ENCODE measurements around the gene ABHD18. TPM values are rescaled to one million over a fixed set of nuclear protein-coding genes. Genes with fewer than 3 reads are reported as not detected.

ABHD18 gene
- polyA plus RNA-seq, 1 donor from 2014 or later: 17.5 TPM

DNA sequence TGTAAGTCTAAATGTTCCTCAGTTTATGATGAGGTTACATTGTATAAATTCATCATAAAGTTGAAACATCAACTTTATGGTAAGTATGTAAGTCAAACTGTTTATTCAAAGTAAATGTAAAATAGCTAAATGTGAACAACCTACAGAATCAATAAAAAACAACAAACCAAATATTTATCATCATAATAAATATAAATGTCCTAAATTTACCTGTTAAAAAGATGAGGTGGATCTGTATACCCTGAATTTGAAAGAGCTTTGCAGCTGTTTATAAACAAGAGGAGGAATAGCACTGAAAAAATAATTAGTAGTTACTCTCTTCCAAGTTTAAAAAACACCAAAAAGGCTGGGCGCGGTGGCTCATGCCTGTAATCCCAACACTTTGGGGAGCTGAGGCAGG lies 13.7 kb downstream of the ABHD18 start:
- no peaks in the 10 kb centered on the region for H3K9me2 ChIP-seq (ENCODE audit: insufficient read depth, low read length)
- H3K9me3 ChIP-seq (ENCODE audit: low read length): no peaks in the 10 kb centered on the region
- no peak overlapping the region for H3K27ac ChIP-seq (ENCODE audit: low read length)
- H2AFZ ChIP-seq (ENCODE audit: low read depth, low read length): no peak overlapping the region
- H3K36me3 ChIP-seq (ENCODE audit: insufficient read depth, low read length): no peaks in the 10 kb centered on the region
- no peak overlapping the region for H3K9ac ChIP-seq (ENCODE audit: low read length)
- no peaks in the 10 kb centered on the region for H3F3A ChIP-seq (ENCODE audit: insufficient read depth, low read length, poor library complexity, severe bottlenecking)
- no peaks in the 10 kb centered on the region for H3K79me2 ChIP-seq (replicated peaks; ENCODE audit: insufficient read depth, low read length)
- no peaks in the 10 kb centered on the region for H3K27me3 ChIP-seq (ENCODE audit: insufficient read depth, low read depth, low read length)
- H4K20me1 ChIP-seq (ENCODE audit: insufficient read depth): no peaks in the 10 kb centered on the region
- H3K4me2 ChIP-seq (ENCODE audit: low read length): no peak overlapping the region
- no peak overlapping the region for H3K4me3 ChIP-seq (ENCODE audit: low read length)
- TF ChIP-seq TAF1 (IDR thresholded peaks at IDR 0.05; ENCODE audit: low read depth): no peak
- no peak for TF ChIP-seq EP300 (conservative IDR thresholded peaks at IDR 0.05; ENCODE audit: poor library complexity, severe bottlenecking)
- no peak for TF ChIP-seq SMC3 (conservative IDR thresholded peaks at IDR 0.05; ENCODE audit: poor library complexity)
- TF ChIP-seq POLR2AphosphoS5 (IDR thresholded peaks at IDR 0.05): no peak
- no peak for TF ChIP-seq MXI1 (conservative IDR thresholded peaks at IDR 0.05; ENCODE audit: poor library complexity, severe bottlenecking)
- TF ChIP-seq, protein P1, sequence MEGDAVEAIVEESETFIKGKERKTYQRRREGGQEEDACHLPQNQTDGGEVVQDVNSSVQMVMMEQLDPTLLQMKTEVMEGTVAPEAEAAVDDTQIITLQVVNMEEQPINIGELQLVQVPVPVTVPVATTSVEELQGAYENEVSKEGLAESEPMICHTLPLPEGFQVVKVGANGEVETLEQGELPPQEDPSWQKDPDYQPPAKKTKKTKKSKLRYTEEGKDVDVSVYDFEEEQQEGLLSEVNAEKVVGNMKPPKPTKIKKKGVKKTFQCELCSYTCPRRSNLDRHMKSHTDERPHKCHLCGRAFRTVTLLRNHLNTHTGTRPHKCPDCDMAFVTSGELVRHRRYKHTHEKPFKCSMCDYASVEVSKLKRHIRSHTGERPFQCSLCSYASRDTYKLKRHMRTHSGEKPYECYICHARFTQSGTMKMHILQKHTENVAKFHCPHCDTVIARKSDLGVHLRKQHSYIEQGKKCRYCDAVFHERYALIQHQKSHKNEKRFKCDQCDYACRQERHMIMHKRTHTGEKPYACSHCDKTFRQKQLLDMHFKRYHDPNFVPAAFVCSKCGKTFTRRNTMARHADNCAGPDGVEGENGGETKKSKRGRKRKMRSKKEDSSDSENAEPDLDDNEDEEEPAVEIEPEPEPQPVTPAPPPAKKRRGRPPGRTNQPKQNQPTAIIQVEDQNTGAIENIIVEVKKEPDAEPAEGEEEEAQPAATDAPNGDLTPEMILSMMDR (IDR thresholded peaks at IDR 0.05; ENCODE audit: poor library complexity, severe bottlenecking): no peak
- TF ChIP-seq EZH2 (IDR thresholded peaks at IDR 0.05; ENCODE audit: borderline replicate concordance, insufficient read depth, low read length, poor library complexity, severe bottlenecking): no peak
- no peak for TF ChIP-seq REST (IDR thresholded peaks at IDR 0.05; ENCODE audit: borderline replicate concordance)
- no peak for TF ChIP-seq RAD21 (conservative IDR thresholded peaks at IDR 0.05)

- H3K9ac ChIP-seq (ENCODE audit: low read length): no peak overlapping the region
- no peaks in the 10 kb centered on the region for H3K36me3 ChIP-seq (ENCODE audit: insufficient read depth, low read length)
- no peak overlapping the region for H3K4me3 ChIP-seq (ENCODE audit: low read length)
- no peaks in the 10 kb centered on the region for H3K79me2 ChIP-seq (replicated peaks; ENCODE audit: insufficient read depth, low read length)
- no peak overlapping the region for H3K4me2 ChIP-seq (ENCODE audit: low read length)
- no peaks in the 10 kb centered on the region for H3K9me2 ChIP-seq (ENCODE audit: insufficient read depth, low read length)
- no peaks in the 10 kb centered on the region for H4K20me1 ChIP-seq (ENCODE audit: insufficient read depth)
- no peaks in the 10 kb centered on the region for H3K9me3 ChIP-seq (ENCODE audit: low read length)
- no peaks in the 10 kb centered on the region for H3K27me3 ChIP-seq (ENCODE audit: insufficient read depth, low read depth, low read length)
- H3F3A ChIP-seq (ENCODE audit: insufficient read depth, low read length, poor library complexity, severe bottlenecking): no peaks in the 10 kb centered on the region
- no peak overlapping the region for H2AFZ ChIP-seq (ENCODE audit: low read depth, low read length)
- no peak overlapping the region for H3K27ac ChIP-seq (ENCODE audit: low read length)
- TF ChIP-seq SMC3 (conservative IDR thresholded peaks at IDR 0.05; ENCODE audit: poor library complexity) (no peak), EZH2 (IDR thresholded peaks at IDR 0.05; ENCODE audit: borderline replicate concordance, insufficient read depth, low read length, poor library complexity, severe bottlenecking) (no peak), MXI1 (conservative IDR thresholded peaks at IDR 0.05; ENCODE audit: poor library complexity, severe bottlenecking) (no peak)
- TF ChIP-seq, protein P1 (IDR thresholded peaks at IDR 0.05; ENCODE audit: poor library complexity, severe bottlenecking): no peak
These were observed 17.2 kb downstream of the ABHD18 start for GRCh38 chr4:127982445-127982844.
